Skeletal muscle tissue (tissue), 4 donors: ENCODE data around the gene CEP192. TPM values are rescaled to one million over a fixed set of nuclear protein-coding genes. Genes with fewer than 3 reads are reported as not detected.
A peak's percentile ranks its signal among the peaks of the same experiment; 100 is the strongest.

Experiments used
- H3K27ac ChIP-seq: one replicate; pipeline ENCODE4 v1.7.0; 2013; ENCODE audit warnings: mild to moderate bottlenecking, low read depth, low read length, inconsistent platforms
- H3K27me3 ChIP-seq, 3 donors: one replicate each; pipeline ENCODE4 v1.7.0; 2013; ENCODE audit warnings: low read length in 3 of 3; ENCODE audit not compliant: control insufficient read depth in 3 of 3, insufficient read depth in 3 of 3
- H3K36me3 ChIP-seq, 3 donors: one replicate each; pipeline ENCODE4 v1.7.0; 2013; ENCODE audit warnings: low read length in 3 of 3; ENCODE audit not compliant: control insufficient read depth in 3 of 3, insufficient read depth in 3 of 3
- H3K4me1 ChIP-seq, 3 donors: one replicate each; pipeline ENCODE4 v1.7.0; 2013; ENCODE audit warnings: low read length in 3 of 3, mild to moderate bottlenecking in 3 of 3; ENCODE audit not compliant: control insufficient read depth in 3 of 3, insufficient read depth in 3 of 3
- H3K4me3 ChIP-seq, 3 donors: one replicate each; pipeline ENCODE4 v1.7.0; 2013; ENCODE audit warnings: low read length in 3 of 3
- H3K9ac ChIP-seq, 3 donors: one replicate each; pipeline ENCODE4 v1.7.0; 2013; ENCODE audit warnings: low read length in 3 of 3, mild to moderate bottlenecking in 3 of 3, moderate library complexity in 2 of 3, low read depth in 1 of 3
- H3K9me3 ChIP-seq, 3 donors: one replicate each; pipeline ENCODE4 v1.7.0; 2013; ENCODE audit warnings: low read length in 3 of 3; ENCODE audit not compliant: control insufficient read depth in 3 of 3
- total RNA-seq: library from RNA; depleted of rRNA; stranded (reverse); fragments of >200 nt; gene quantifications from one replicate; pipeline ENCODE4 v1.2.3, GENCODE V29; 2014
- donor health status: Osteomylitis.

The CEP192 gene
- total RNA-seq, 1 donor from 2014 or later, result 56.9 TPM

DNA sequence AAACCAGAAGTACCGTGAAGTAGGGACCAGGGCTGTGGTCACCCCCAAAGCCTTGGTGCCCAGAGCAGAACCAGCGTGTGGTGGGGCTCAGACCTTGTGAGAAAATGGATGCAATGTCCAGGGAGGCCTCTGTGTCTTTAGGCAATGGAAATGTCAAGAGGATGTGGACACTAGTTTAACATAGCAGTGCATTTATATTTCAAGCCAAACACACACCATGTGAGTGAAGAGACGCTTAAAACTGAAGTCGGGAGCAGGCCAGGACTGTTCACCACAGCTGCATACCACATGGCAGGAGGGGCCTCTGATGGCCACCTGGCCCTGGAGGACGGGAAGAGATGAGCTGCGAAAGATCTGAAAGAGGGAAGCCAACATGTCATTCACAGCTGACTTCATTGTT, 140.1 kb downstream of the CEP192 start:
- H3K9ac ChIP-seq, result no peak overlapping the region
- H3K4me1 ChIP-seq, result peaks cover 0 to 4% (median 2%) of the 10 kb centered on the region in 3 donors
- H3K4me3 ChIP-seq, result no peak overlapping the region
- no peak overlapping the region for H3K27ac ChIP-seq
- no peaks in the 10 kb centered on the region for H3K9me3 ChIP-seq
- peaks cover 0 to 7% (median 0%) of the 10 kb centered on the region in 3 donors for H3K27me3 ChIP-seq
- peaks cover 4 to 10% (median 9%) of the 10 kb centered on the region in 3 donors for H3K36me3 ChIP-seq

DNA sequence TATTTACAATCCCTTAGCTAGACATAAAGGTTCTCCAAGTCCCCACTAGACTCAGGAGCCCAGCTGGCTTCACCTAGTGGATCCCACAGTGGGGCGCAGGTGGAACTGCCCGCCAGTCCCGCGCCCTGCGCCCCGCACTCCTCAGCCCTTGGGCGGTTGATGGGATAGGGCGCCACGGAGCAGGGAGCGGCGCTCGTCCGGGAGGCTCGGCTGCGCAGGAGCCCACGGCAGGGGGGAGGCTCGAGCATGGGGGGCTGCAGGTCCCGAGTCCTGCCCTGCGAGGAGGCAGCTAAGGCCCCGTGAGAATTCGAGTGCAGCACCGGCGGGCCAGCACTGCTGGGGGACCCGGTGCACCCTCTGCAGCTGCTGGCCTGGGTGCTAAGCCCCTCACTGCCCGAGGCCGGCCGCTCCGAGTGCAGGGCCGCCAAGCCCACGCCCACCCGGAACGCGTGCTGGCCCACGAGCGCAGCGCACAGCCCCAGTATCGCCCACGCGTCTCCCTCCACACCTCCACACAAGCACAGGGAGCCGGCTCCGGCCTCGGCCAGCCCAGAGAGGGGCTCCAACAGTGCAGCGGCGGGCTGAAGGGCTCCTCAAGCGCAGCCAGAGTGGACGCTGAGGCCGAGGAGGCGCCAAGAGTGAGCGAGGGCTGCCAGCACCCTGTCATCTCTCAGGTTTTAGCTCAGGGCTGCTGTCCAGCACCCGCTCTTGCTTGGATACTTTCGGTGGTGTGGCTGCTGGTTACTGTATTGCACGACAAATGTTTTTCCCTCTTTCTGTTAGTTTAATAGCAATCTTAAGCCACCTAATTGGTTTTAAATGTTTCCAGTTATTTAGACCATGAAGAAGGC, 143.6 kb downstream of the CEP192 start:
- Histone ChIP-seq H3K4me1 (peaks cover 5 to 7% (median 6%) of the 10 kb centered on the region in 3 donors), H3K36me3 (no peaks in the 10 kb centered on the region), H3K9me3 (no peaks in the 10 kb centered on the region), H3K9ac (no peak overlapping the region), H3K27ac (no peak overlapping the region), H3K27me3 (peaks cover 0 to 13% (median 0%) of the 10 kb centered on the region in 3 donors), H3K4me3 (no peak overlapping the region)

DNA sequence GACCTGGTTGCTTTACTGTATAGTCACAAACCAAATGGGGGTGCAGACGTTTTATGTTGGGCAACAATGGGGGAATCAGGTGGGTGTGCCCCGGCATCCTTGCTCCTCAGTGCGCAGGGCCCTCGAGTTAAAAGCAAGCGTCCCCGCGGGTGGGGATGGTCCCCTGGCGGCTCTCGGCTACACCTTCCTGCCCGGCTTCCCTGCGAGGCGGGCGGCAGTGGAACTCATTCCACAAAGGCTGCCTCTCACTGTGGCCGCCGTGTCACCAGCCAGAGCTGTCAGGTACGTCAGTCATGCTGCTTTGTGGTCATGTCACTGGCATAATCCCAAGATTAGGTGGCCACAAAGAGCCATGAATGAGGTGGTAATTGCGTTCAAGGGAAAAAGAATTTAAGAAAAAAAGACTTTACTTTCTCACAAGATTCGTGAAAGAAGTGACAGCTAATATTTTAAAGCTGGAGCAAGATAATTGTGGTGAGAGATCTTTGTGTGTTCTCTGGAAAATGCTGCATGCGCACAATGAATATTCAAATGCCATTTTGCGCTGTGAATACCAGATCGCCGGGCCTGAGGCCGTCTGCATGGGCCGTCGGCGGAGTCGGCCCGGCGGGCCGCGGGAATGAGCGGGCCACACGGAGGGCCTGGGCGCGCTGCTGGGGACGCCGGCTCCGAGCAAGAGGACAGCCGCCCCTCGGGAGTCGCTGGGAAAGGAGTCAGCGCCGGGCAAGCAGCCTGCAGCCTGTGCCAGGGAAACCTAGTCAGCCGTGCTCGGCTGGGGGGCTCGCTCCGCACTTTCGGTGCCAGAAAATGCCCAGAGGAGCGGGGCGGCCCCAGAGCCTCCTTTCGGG, 145.1 kb downstream of the CEP192 start:
- H3K4me3 ChIP-seq, result peak overlapping the region; percentile 64 to 81 (median 78)
- no peaks in the 10 kb centered on the region for H3K36me3 ChIP-seq
- H3K27ac ChIP-seq, result peak overlapping the region; percentile 68
- no peaks in the 10 kb centered on the region for H3K9me3 ChIP-seq
- peaks cover 0 to 13% (median 0%) of the 10 kb centered on the region in 3 donors for H3K27me3 ChIP-seq
- peak overlapping the region; percentile 74 to 82 (median 79) for H3K9ac ChIP-seq
- H3K4me1 ChIP-seq, result peaks cover 5 to 7% (median 6%) of the 10 kb centered on the region in 3 donors

DNA sequence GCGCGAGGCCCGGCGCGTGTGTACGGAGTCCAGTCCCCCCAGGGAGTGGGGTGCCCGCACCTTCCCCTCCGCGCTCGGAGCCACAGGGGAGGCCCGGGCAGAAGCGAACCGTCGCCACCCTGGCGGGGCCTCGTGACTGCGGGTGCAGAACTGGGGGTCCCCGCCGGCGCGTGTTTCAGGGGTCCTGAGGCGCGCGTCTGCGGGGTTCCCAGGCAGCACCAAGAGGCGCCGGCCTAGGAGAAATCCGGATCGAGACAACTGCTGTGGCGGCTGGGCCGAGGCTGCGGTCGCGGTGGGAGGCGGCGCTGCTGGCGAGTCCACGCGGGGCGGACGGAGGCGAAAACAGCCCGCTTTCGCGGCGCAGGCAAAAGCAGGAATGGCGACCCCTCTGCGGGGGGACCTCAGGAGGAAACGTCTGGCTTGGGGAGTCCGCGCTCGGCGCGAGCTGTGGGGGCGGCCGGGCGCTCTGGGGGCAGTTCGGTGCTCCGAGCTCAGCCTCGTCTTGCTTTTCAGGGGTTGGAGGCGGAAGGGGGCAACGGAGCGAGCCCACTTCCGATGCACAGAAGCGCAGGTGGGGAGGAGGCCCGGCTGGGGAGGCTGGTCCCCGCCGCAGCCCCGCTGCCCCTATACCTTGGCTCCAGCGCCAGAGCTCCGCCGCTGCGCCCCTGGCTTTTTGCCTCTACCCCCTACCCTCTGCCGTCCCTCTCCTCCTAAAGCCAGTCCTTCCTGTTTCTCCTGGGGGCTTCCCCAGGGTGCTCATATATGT, 145.9 kb downstream of the CEP192 start:
- Histone ChIP-seq H3K27me3 (peaks cover 0 to 13% (median 0%) of the 10 kb centered on the region in 3 donors), H3K36me3 (no peaks in the 10 kb centered on the region), H3K4me3 (peak overlapping the region; percentile 70 to 81 (median 78)), H3K4me1 (peaks cover 5 to 7% (median 6%) of the 10 kb centered on the region in 3 donors), H3K9ac (peak overlapping the region; percentile 74 to 82 (median 79)), H3K27ac (peak overlapping the region; percentile 68), H3K9me3 (no peaks in the 10 kb centered on the region)

DNA sequence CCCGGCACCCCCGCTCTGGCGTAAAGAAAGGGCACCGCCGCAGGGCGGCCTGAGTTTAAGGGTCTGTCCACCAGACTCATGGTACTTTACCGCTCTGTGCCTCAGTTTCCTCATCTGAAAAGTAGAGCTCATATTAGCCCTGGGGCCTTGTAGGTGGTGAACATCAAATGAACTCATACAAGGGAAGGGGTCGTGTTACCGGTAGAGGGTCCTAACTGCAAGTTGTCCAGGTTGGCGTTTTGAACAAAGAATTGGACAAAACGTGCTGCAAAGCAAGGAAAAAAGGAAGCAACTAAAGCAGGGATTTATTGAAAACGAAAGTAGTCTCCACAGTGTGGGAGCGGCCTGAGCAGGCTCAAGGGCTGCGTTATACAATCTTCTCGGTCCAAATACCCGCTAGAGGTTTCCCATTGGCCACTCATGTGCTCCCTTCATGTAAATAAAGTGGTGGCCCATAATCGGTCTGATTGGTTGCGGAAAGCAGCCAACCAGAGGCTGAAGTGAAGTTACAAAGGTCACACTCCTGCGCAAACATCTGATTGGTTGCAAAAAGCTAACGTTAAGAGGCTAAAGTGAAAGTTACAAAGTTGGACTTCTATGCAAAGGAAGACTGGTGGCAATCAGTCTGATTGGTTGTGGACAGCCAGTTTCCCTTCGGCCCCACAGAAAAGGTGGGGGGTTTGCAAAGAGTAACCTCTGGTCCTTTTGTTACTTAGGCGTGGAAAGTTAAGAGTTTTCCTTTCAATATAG, 146.7 kb downstream of the CEP192 start:
- peaks cover 0 to 13% (median 0%) of the 10 kb centered on the region in 3 donors for H3K27me3 ChIP-seq
- no peaks in the 10 kb centered on the region for H3K36me3 ChIP-seq
- no peaks in the 10 kb centered on the region for H3K9me3 ChIP-seq
- peaks cover 5 to 7% (median 6%) of the 10 kb centered on the region in 3 donors for H3K4me1 ChIP-seq
- H3K9ac ChIP-seq, result peak overlapping the region; percentile 74 to 82 (median 79)
- H3K27ac ChIP-seq, result peak overlapping the region; percentile 68
- peak overlapping the region; percentile 70 to 81 (median 78) for H3K4me3 ChIP-seq

DNA sequence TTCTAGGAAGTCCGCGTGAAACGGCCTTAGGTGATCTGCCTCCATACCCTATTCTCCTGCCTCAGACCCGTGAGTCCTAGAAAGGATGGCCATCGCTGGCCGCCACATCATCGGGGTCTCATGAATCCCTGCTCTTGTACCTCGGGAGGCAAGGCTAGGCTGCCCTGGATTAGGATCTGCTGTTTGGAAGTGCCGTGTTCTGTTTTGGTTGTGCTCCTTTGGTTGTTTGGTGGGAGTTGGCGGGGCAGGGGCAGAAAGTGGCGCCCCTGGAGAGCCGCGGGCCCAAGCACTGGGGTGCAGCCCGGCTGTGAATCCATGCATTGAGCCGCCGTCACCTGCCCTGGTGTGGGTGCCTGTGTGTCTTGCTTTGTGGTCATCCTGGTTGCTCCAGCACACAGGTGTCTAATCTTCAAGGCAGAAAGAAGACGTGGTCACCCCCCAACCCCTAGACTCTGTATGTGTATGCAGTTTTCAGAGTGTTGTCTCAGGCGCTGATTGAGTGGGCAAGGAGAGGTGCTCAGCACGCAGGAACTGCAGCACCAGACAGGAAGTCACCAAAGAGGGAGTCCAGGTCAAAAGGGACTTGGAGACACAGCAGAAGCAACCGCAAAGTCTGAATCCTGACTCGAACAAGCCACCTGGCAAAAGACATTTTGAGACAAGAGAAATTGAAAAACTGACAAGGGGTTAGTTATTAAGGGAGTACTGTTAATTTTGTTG, 147.4 kb downstream of the CEP192 start:
- H3K9me3 ChIP-seq, result no peaks in the 10 kb centered on the region
- peaks cover 0 to 13% (median 0%) of the 10 kb centered on the region in 3 donors for H3K27me3 ChIP-seq
- peak overlapping the region; percentile 68 for H3K27ac ChIP-seq
- H3K4me1 ChIP-seq, result peaks cover 5 to 7% (median 6%) of the 10 kb centered on the region in 3 donors
- H3K9ac ChIP-seq, result peak overlapping the region in 1 of 3 donors; percentile 82
- peak overlapping the region; percentile 70 to 81 (median 78) for H3K4me3 ChIP-seq
- H3K36me3 ChIP-seq, result no peaks in the 10 kb centered on the region

DNA sequence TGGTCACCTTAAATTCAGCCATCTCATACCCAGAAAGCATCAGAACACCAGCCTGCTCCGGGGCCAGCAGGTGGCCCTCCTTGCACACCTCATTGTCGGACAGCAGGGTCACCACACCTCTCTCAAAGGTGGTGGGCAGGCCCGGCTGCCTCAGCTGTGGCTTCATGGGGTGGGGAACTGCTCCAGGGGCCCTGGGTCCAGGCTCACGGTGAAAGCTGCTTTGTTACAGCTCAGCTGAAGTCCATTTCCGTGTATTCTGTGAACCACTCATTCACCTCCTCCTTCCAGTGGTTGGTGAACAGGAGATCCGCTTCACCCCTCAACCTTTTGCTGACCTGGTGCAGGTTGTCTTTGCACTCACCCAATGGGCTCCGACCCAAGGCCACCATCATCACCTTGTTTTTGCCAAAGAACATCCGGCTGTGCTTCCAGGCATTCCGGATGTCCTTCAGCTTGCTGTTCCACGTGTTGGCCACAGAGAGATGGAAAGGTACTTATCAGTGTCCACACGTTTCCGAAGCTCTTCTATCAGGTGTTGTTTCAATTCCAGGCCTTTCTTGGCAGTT, 148.8 kb downstream of the CEP192 start:
- H3K36me3 ChIP-seq, result no peaks in the 10 kb centered on the region
- H3K4me1 ChIP-seq, result peaks cover 5 to 7% (median 6%) of the 10 kb centered on the region in 3 donors
- no peak overlapping the region for H3K9ac ChIP-seq
- no peak overlapping the region for H3K27ac ChIP-seq
- peaks cover 0 to 9% (median 0%) of the 10 kb centered on the region in 3 donors for H3K9me3 ChIP-seq
- no peak overlapping the region for H3K4me3 ChIP-seq
- peaks cover 0 to 13% (median 0%) of the 10 kb centered on the region in 3 donors for H3K27me3 ChIP-seq

DNA sequence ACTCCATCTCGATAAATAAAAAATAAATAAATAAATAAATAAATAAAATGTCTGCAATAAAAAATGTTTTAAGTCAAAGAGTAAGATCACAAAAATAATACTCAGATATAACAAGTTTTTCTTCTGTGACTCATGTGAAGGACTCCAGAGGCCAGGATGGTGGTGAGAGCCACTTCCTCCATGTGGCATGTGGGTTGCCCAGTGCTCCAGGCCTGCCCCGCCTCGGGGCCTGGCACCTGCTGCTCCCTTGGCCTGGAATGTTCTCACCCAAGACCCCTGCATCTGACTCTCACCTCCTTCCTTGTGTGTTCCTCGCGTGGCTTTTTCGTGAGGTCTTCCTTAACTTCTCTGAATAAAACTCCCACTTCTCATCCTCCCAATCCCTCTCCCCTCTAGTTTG, 150.0 kb downstream of the CEP192 start:
- peaks cover 3 to 6% (median 5%) of the 10 kb centered on the region in 3 donors for H3K4me1 ChIP-seq
- H3K36me3 ChIP-seq, result no peaks in the 10 kb centered on the region
- peaks cover 0 to 7% (median 0%) of the 10 kb centered on the region in 3 donors for H3K27me3 ChIP-seq
- H3K9me3 ChIP-seq, result peaks cover 0 to 9% (median 0%) of the 10 kb centered on the region in 3 donors
- H3K4me3 ChIP-seq, result no peak overlapping the region
- no peak overlapping the region for H3K27ac ChIP-seq
- H3K9ac ChIP-seq, result no peak overlapping the region
